ENCODE measurements around the gene ITGB5. TPM values are rescaled to one million over a fixed set of nuclear protein-coding genes. Genes with fewer than 3 reads are reported as not detected.

The ITGB5 gene
- total RNA-seq, 2 donors from 2014 or later, result 86.1 to 119 TPM

- ATAC-seq (peak; percentile 82 to 92), DNase-seq (peak; percentile 60)
- intact Hi-C loops (cut with DNase I), result no loop called here
Observed at GRCh38 chr3:124878561-124879336, 8.4 kb downstream of the ITGB5 start.

GRCh38 chr3:124877674-124878073 lies 9.5 kb downstream of the ITGB5 start:
- no peak for ATAC-seq
- no peak for DNase-seq
- intact Hi-C loops (cut with DNase I), result no loop called here

GRCh38 chr3:124876401-124876878 lies 10.7 kb downstream of the ITGB5 start:
- ATAC-seq (peak in 1 of 2 donors; percentile 46), DNase-seq (no peak)
- intact Hi-C loops (cut with DNase I), result no loop called here

- intact Hi-C loops (cut with DNase I), result no loop called here
- no peak for ATAC-seq
Observed at GRCh38 chr3:124873226-124873625, 13.9 kb downstream of the ITGB5 start.

GRCh38 chr3:124867511-124867910 lies 19.7 kb downstream of the ITGB5 start:
- intact Hi-C loops (cut with DNase I), result no loop called here
- no peak for ATAC-seq
- no peak for DNase-seq

More at GRCh38 chr3:124873226-124873625, 13.9 kb downstream of the ITGB5 start:
- no peak for DNase-seq

GRCh38 chr3:124862006-124862405 lies 25.2 kb downstream of the ITGB5 start:
- ATAC-seq (no peak), DNase-seq (no peak)
- intact Hi-C loops (cut with DNase I), result no loop called here

- intact Hi-C loops (cut with DNase I), result no loop called here
- no peak for ATAC-seq
- no peak for DNase-seq
Observed at GRCh38 chr3:124861041-124861440, 26.1 kb downstream of the ITGB5 start.

GRCh38 chr3:124860599-124860998 lies 26.6 kb downstream of the ITGB5 start:
- ATAC-seq (peak; percentile 86 to 95), DNase-seq (peak; percentile 83)
- intact Hi-C loops (cut with DNase I), result no loop called here

- peak; percentile 26 for DNase-seq
- ATAC-seq, result peak in 1 of 2 donors; percentile 40
- intact Hi-C loops (cut with DNase I), result no loop called here
Observed at GRCh38 chr3:124859025-124859424, 28.1 kb downstream of the ITGB5 start.

- intact Hi-C loops (cut with DNase I), result no loop called here
- DNase-seq (no peak), ATAC-seq (no peak)
Observed at GRCh38 chr3:124858275-124858674, 28.9 kb downstream of the ITGB5 start.

- ATAC-seq (no peak), DNase-seq (no peak)
- intact Hi-C loops (cut with DNase I), result no loop called here
Observed at GRCh38 chr3:124856677-124857076, 30.5 kb downstream of the ITGB5 start.

GRCh38 chr3:124854009-124854408 lies 33.2 kb downstream of the ITGB5 start:
- ATAC-seq, result no peak
- intact Hi-C loops (cut with DNase I), result no loop called here
- no peak for DNase-seq

GRCh38 chr3:124853446-124853845 lies 33.7 kb downstream of the ITGB5 start:
- no peak for DNase-seq
- no peak for ATAC-seq
- intact Hi-C loops (cut with DNase I), result no loop called here

GRCh38 chr3:124851905-124852304 lies 35.3 kb downstream of the ITGB5 start:
- intact Hi-C loops (cut with DNase I), result no loop called here
- DNase-seq (no peak), ATAC-seq (no peak)

- ATAC-seq, result peak; percentile 15 to 25
- intact Hi-C loops (cut with DNase I), result no loop called here
- DNase-seq, result no peak
Observed at GRCh38 chr3:124851136-124851535, 36.0 kb downstream of the ITGB5 start.

- ATAC-seq (peak; percentile 70 to 81), DNase-seq (no peak)
- intact Hi-C loops (cut with DNase I), result no loop called here
Observed at GRCh38 chr3:124850633-124851032, 36.5 kb downstream of the ITGB5 start.

- intact Hi-C loops (cut with DNase I), result no loop called here
- ATAC-seq (no peak), DNase-seq (no peak)
Observed at GRCh38 chr3:124850212-124850611, 37.0 kb downstream of the ITGB5 start.

GRCh38 chr3:124848300-124848699 lies 38.9 kb downstream of the ITGB5 start:
- intact Hi-C loops (cut with DNase I), result no loop called here
- no peak for DNase-seq
- no peak for ATAC-seq

GRCh38 chr3:124847863-124848262 lies 39.3 kb downstream of the ITGB5 start:
- intact Hi-C loops (cut with DNase I), result no loop called here
- no peak for DNase-seq
- ATAC-seq, result no peak

GRCh38 chr3:124847051-124847450 lies 40.1 kb downstream of the ITGB5 start:
- DNase-seq (no peak), ATAC-seq (no peak)
- intact Hi-C loops (cut with DNase I), result no loop called here

- DNase-seq (peak; percentile 49), ATAC-seq (peak; percentile 56 to 68)
- intact Hi-C loops (cut with DNase I), result no loop called here
Observed at GRCh38 chr3:124846189-124846588, 41.0 kb downstream of the ITGB5 start.
